Astrocyte (in vitro differentiated cells and primary cell): ENCODE data around the gene RECQL5. TPM values are rescaled to one million over a fixed set of nuclear protein-coding genes. Genes with fewer than 3 reads are reported as not detected.

Source experiments
- DNase-seq: peaks from one replicate; pipeline ENCODE4 v3.0.0-alpha.2; 2010; ENCODE audit warnings: low read depth
- FAIRE-seq: peaks from 2 replicates; lab custom pipeline; 2011; peaks lifted over from hg19 to GRCh38; lab: Jason Lieb, UNC
- H2AFZ ChIP-seq: 2 replicates; pipeline ENCODE4 v1.6.0; 2012; ENCODE audit warnings: low read depth, low read length, inconsistent platforms
- H3K27ac ChIP-seq: 2 replicates; pipeline ENCODE4 v1.5.1; 2011; ENCODE audit warnings: low read depth, low read length, inconsistent platforms
- H3K27me3 ChIP-seq: 2 replicates; pipeline ENCODE4 v1.6.0; 2011; ENCODE audit warnings: low read length, inconsistent platforms; ENCODE audit not compliant: insufficient read depth
- H3K36me3 ChIP-seq: 2 replicates; pipeline ENCODE4 v1.5.1; 2011; ENCODE audit warnings: low read length, inconsistent platforms; ENCODE audit not compliant: insufficient read depth
- H3K4me1 ChIP-seq: 2 replicates; pipeline ENCODE4 v1.5.1; 2011; ENCODE audit warnings: low read length, inconsistent platforms; ENCODE audit not compliant: insufficient read depth
- H3K4me2 ChIP-seq: 2 replicates; pipeline ENCODE4 v1.6.0; 2012; ENCODE audit warnings: low read length, inconsistent platforms
- H3K4me3 ChIP-seq: 2 replicates; pipeline ENCODE4 v1.5.1; 2011; ENCODE audit warnings: low read depth, mild to moderate bottlenecking, low read length, inconsistent platforms; ENCODE audit not compliant: insufficient read depth
- H3K79me2 ChIP-seq: 2 replicates; pipeline ENCODE4 v1.6.0; 2012; ENCODE audit warnings: mild to moderate bottlenecking, low read length, inconsistent platforms; ENCODE audit not compliant: insufficient read depth
- H3K9ac ChIP-seq: 2 replicates; pipeline ENCODE4 v1.6.0; 2012; ENCODE audit warnings: mild to moderate bottlenecking, low read length, inconsistent platforms
- H3K9me3 ChIP-seq: 2 replicates; pipeline ENCODE4 v1.5.1; 2012; ENCODE audit warnings: low read depth, mild to moderate bottlenecking, low read length, inconsistent platforms; ENCODE audit not compliant: insufficient read depth
- H4K20me1 ChIP-seq: 2 replicates; pipeline ENCODE4 v1.6.0; 2012; ENCODE audit warnings: low read length, inconsistent platforms; ENCODE audit not compliant: insufficient read depth
- H3K27ac Mint-ChIP-seq: one replicate; pipeline ENCODE4 v1.8.0; 2021; ENCODE audit warnings: mild to moderate bottlenecking, mixed read lengths; ENCODE audit not compliant: unreplicated experiment
- H3K27me3 Mint-ChIP-seq: one replicate; pipeline ENCODE4 v1.8.0; 2021; ENCODE audit warnings: low read depth, mixed read lengths; ENCODE audit not compliant: unreplicated experiment
- H3K36me3 Mint-ChIP-seq: one replicate; pipeline ENCODE4 v1.8.0; 2021; ENCODE audit warnings: low read depth, mixed read lengths; ENCODE audit not compliant: unreplicated experiment
- H3K4me1 Mint-ChIP-seq: one replicate; pipeline ENCODE4 v1.8.0; 2021; ENCODE audit warnings: low read depth, mixed read lengths; ENCODE audit not compliant: unreplicated experiment
- H3K4me3 Mint-ChIP-seq: one replicate; pipeline ENCODE4 v1.8.0; 2021; ENCODE audit warnings: mild to moderate bottlenecking, moderate library complexity, mixed read lengths; ENCODE audit not compliant: unreplicated experiment
- H3K9me3 Mint-ChIP-seq: one replicate; pipeline ENCODE4 v1.8.0; 2021; ENCODE audit warnings: mild to moderate bottlenecking, mixed read lengths; ENCODE audit not compliant: unreplicated experiment
- EZH2 ChIP-seq: IDR thresholded peaks from 2 replicates; pipeline ENCODE4 v1.6.1; 2012; ENCODE audit warnings: mild to moderate bottlenecking, low read length, inconsistent platforms; ENCODE audit not compliant: insufficient read depth
- total RNA-seq: library from RNA; stranded (reverse); gene quantifications from 2 replicates; pipeline ENCODE4 v1.2.1, GENCODE V29; 2021
- TF ChIP-seq, protein P1 (sequence below): IDR thresholded peaks from 2 replicates; pipeline ENCODE4 v1.5.1; 2011; ENCODE audit warnings: low read depth, mild to moderate bottlenecking, inconsistent platforms, low read length, moderate library complexity; ENCODE audit not compliant: insufficient read depth

Gene RECQL5
- total RNA-seq, 1 donor from 2014 or later: 25.9 TPM

DNA sequence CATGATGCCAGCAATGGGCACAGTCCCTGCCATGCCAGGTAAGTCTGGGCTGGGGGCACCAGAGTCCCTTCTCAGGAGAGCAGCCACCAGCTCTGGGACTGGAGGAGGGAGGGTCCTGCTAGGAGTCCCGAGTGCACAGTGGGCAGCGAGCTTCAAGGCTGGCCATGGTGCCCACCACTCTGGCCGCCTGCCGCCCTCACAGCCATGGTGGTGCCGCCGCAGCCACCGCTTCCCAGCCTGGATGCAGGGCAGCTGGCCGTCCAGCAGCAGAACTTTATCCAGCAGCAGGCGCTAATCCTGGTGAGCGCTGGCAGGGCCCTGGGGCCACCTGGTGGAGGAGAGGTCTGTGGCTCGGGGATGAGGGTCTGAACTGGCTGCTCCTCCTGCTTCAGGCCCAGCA is 51.7 kb downstream of the RECQL5 start:
- no peak overlapping the region for H3K4me3 ChIP-seq
- DNase-seq: no peak
- no peak overlapping the region for H3K4me3 Mint-ChIP-seq
- no peaks in the 10 kb centered on the region for H3K27me3 ChIP-seq
- no peaks in the 10 kb centered on the region for H3K4me1 ChIP-seq
- no peaks in the 10 kb centered on the region for H3K4me1 Mint-ChIP-seq
- H3K27ac Mint-ChIP-seq: no peak overlapping the region
- peaks cover 26% of the 10 kb centered on the region for H3K27me3 Mint-ChIP-seq
- TF ChIP-seq, protein P1, sequence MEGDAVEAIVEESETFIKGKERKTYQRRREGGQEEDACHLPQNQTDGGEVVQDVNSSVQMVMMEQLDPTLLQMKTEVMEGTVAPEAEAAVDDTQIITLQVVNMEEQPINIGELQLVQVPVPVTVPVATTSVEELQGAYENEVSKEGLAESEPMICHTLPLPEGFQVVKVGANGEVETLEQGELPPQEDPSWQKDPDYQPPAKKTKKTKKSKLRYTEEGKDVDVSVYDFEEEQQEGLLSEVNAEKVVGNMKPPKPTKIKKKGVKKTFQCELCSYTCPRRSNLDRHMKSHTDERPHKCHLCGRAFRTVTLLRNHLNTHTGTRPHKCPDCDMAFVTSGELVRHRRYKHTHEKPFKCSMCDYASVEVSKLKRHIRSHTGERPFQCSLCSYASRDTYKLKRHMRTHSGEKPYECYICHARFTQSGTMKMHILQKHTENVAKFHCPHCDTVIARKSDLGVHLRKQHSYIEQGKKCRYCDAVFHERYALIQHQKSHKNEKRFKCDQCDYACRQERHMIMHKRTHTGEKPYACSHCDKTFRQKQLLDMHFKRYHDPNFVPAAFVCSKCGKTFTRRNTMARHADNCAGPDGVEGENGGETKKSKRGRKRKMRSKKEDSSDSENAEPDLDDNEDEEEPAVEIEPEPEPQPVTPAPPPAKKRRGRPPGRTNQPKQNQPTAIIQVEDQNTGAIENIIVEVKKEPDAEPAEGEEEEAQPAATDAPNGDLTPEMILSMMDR: no peak
- no peak for TF ChIP-seq EZH2
- H3K36me3 ChIP-seq: no peaks in the 10 kb centered on the region
- no peak overlapping the region for H3K27ac ChIP-seq
- FAIRE-seq: no peak
- H4K20me1 ChIP-seq: no peaks in the 10 kb centered on the region
- no peak overlapping the region for H3K4me2 ChIP-seq
- no peaks in the 10 kb centered on the region for H3K9me3 Mint-ChIP-seq
- no peaks in the 10 kb centered on the region for H3K79me2 ChIP-seq
- no peak overlapping the region for H2AFZ ChIP-seq
- no peaks in the 10 kb centered on the region for H3K9me3 ChIP-seq
- no peak overlapping the region for H3K9ac ChIP-seq
- H3K36me3 Mint-ChIP-seq: no peaks in the 10 kb centered on the region

DNA sequence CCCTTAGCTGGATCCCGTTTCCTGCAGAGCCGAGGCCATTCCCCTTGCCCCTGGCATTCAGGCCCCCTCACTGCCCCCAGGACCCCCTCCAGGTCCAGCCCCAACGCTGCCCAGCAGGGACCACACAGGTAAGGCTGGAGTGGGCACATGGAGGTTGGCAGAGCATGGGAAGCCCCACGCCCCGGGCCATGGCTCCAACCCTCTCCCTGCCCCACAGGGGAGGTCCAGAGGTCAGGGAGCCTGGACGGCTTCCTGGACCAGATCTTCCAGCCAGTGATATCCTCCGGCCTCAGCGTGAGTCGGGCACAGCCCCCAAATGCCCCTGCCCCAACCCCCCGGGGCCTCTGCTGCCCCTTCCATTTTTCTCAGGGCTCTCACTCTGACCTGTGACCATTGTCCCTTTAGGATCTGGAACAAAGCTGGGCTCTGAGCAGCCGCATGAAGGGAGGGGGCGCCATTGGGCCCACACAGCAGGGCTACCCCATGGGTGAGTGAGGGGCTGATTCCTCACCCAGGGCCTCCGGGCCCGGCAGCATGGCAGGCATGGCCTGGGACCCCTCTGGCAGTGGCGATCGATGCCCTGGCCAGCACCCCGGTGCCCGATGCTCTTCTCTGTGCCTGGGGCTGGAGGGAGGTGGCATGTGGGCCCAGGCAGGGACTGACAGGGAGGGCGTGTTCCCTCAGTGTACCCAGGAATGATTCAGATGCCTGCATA is 52.2 kb downstream of the RECQL5 start:
- FAIRE-seq: no peak
- DNase-seq: no peak
- Histone ChIP-seq H3K4me2 (no peak overlapping the region), H3K4me1 (no peaks in the 10 kb centered on the region), H3K36me3 (no peaks in the 10 kb centered on the region), H3K27ac (no peak overlapping the region), H3K9me3 (no peaks in the 10 kb centered on the region), H2AFZ (no peak overlapping the region), H3K4me3 (no peak overlapping the region), H3K27me3 (no peaks in the 10 kb centered on the region), H3K79me2 (no peaks in the 10 kb centered on the region), H3K9ac (no peak overlapping the region), H4K20me1 (no peaks in the 10 kb centered on the region)
- H3K27me3 Mint-ChIP-seq: peaks cover 24% of the 10 kb centered on the region
- H3K4me1 Mint-ChIP-seq: no peaks in the 10 kb centered on the region
- no peak for TF ChIP-seq EZH2
- TF ChIP-seq, protein P1: no peak
- no peaks in the 10 kb centered on the region for H3K9me3 Mint-ChIP-seq
- H3K4me3 Mint-ChIP-seq: no peak overlapping the region
- no peak overlapping the region for H3K27ac Mint-ChIP-seq
- H3K36me3 Mint-ChIP-seq: no peaks in the 10 kb centered on the region

DNA sequence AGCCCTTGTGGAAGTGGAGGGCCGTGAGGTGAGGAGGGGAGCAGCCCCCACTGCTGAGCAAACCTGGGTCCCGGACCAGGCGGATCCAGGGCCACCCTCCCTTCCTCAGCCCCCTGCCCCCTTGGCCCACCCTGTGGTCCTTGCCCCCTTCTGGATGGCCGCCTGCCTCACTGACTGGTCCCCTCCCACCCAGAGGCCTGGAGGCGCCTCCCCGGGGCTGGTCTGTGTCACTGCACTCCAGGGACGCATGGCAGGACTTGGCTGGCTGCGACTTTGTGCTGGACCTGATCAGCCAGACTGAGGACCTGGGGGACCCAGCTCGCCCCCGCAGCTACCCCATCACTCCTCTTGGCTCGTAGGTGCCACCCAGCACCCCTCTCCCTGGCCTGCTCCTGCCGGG is 52.9 kb downstream of the RECQL5 start:
- no peak overlapping the region for H3K4me3 ChIP-seq
- DNase-seq (no peak), FAIRE-seq (no peak)
- no peak overlapping the region for H3K4me2 ChIP-seq
- no peaks in the 10 kb centered on the region for H3K9me3 ChIP-seq
- Mint-ChIP-seq H3K9me3 (no peaks in the 10 kb centered on the region), H3K4me3 (no peak overlapping the region), H3K36me3 (no peaks in the 10 kb centered on the region), H3K27me3 (peaks cover 19% of the 10 kb centered on the region), H3K4me1 (no peaks in the 10 kb centered on the region), H3K27ac (no peak overlapping the region)
- H4K20me1 ChIP-seq: no peaks in the 10 kb centered on the region
- no peak for TF ChIP-seq EZH2
- TF ChIP-seq, protein P1: no peak
- no peaks in the 10 kb centered on the region for H3K4me1 ChIP-seq
- H2AFZ ChIP-seq: no peak overlapping the region
- H3K9ac ChIP-seq: no peak overlapping the region
- H3K36me3 ChIP-seq: no peaks in the 10 kb centered on the region
- no peak overlapping the region for H3K27ac ChIP-seq
- peaks cover 2% of the 10 kb centered on the region for H3K27me3 ChIP-seq
- no peaks in the 10 kb centered on the region for H3K79me2 ChIP-seq
